ENCODE results near the gene WIPF3. TPM values are rescaled to one million over a fixed set of nuclear protein-coding genes. Genes with fewer than 3 reads are reported as not detected.

WIPF3 gene, protein sequence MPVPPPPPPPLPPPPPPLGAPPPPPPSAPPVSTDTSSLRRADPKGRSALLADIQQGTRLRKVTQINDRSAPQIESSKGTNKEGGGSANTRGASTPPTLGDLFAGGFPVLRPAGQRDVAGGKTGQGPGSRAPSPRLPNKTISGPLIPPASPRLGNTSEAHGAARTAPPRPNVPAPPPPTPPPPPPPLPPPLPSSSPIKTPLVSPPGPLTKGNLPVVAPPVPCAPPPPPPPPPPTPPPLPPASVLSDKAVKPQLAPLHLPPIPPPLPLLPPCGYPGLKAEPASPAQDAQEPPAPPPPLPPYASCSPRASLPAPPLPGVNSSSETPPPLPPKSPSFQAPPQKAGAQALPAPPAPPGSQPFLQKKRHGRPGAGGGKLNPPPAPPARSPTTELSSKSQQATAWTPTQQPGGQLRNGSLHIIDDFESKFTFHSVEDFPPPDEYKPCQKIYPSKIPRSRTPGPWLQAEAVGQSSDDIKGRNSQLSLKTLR
- total RNA-seq: not detected in 2 replicates

DNA sequence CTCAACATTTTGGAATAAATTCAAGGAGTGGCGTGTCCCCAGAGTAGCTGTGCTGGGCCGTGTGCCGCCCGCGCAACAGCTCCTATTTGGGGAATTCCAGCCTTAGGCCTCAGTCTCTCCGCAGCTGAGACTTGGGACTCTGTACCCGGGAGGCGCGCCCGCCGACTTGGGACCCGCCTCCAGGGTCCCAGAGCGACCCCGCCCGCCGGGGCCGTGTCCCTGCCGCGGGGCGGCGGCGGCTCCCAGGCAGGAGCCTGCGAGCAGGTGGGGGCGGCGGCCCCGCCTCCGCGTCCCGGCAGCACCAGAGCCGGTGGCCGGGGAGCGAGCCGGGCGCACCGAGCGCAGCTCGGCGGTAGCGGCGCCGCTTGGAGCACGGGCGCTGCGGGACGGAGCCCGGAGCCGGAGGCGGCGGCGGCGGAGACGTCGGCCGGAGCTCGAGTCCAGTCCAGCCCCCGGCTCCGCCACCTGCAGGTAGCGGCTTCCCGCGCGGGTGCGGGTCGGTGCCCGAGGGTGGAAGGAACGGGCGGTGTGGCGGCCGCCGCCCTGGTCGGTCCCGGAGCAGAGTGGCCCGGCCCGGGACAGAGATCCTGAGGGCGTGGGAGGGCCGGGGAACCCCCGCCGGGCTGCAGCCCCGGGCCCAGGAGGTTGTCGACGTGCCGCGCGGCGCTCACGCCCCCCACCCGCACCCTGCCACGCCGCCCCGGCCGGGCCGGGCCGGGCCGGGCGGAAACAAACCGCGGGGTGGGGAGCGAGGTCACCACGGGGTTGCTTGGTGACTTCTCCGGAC is at the start of gene WIPF3:
TSS of gene WIPF3 (plus strand) at position 301 of the 787 bp plus-strand sequence. CDS start 28,217 bp downstream, outside the sequence.

Small RNA genes lying within 50 kb of the gene (small RNA-seq; reads per million reads assigned to genes)
- not detected for gene RF01210

Other genes starting within 250 kb of the WIPF3 start
- gene PRR15, start 242.7 kb upstream of the WIPF3 start, total RNA-seq: 0.22 and 2.0 TPM in 2 replicates
- 46.1 and 107 TPM in 2 replicates for gene SCRN1, start 183.3 kb downstream of the WIPF3 start, total RNA-seq
- 28.0 and 42.0 TPM in 2 replicates for gene FKBP14, start 220.2 kb downstream of the WIPF3 start, total RNA-seq
- gene PLEKHA8, start 221.9 kb downstream of the WIPF3 start, total RNA-seq: 22.7 and 26.7 TPM in 2 replicates

All from thoracic aorta endothelial cell (primary cell).